ENCODE results near the gene GET4. TPM values are rescaled to one million over a fixed set of nuclear protein-coding genes. Genes with fewer than 3 reads are reported as not detected.
"Not testable (repeated sequence)": the region's sequence is repeated elsewhere in the genome, so short reads cannot be mapped to it uniquely, and the experiment has no call there.

The GET4 gene
- total and polyA plus RNA-seq, 2 of the 4 experiments (the other 2 are of a cell fraction), result 11.3 to 30.9 TPM

GRCh38 chr7:872685-873084, 3.7 kb upstream of the GET4 start:
- H3K56ac ChIP-seq (ENCODE audit: extremely low read depth, insufficient read depth, low read length); H2BK120ac ChIP-seq (ENCODE audit: low read depth, low read length); H3K4me2 ChIP-seq (ENCODE audit: low read depth, low read length); H4K8ac ChIP-seq (ENCODE audit: low read depth in 2 of 2, low read length in 2 of 2); H3K27ac ChIP-seq (ENCODE audit: insufficient read depth, low read length); ATAC-seq (ENCODE audit: low read depth); H2BK5ac ChIP-seq (ENCODE audit: low read depth, low read length, poor library complexity, severe bottlenecking); H2AFZ ChIP-seq (replicated peaks; ENCODE audit: low read length, poor library complexity); H3K14ac ChIP-seq (replicated peaks; ENCODE audit: low read depth, low read length); DNase-seq; dilution Hi-C loops (cut with HindIII; ENCODE audit: low sequenced_read_pairs, unreplicated experiment); H4K91ac ChIP-seq (ENCODE audit: insufficient read depth, low read depth, low read length); H2AK5ac ChIP-seq (ENCODE audit: low read depth, low read length); BruUV-seq (replicated peaks); H3K23ac ChIP-seq (ENCODE audit: low read depth, low read length); H2BK15ac ChIP-seq (ENCODE audit: low read depth, low read length); H2AK9ac ChIP-seq (replicated peaks; ENCODE audit: low read depth, low read length, poor library complexity); H3K4ac ChIP-seq (ENCODE audit: low read depth, low read length); H3K9me3 ChIP-seq (ENCODE audit: control insufficient read depth, insufficient read depth, low read length); H3K27me3 ChIP-seq (ENCODE audit: control insufficient read depth, insufficient read depth, low read length); H3K9me1 ChIP-seq (ENCODE audit: insufficient read depth, low read length); H2BK20ac ChIP-seq (ENCODE audit: low read depth, low read length); H4K20me1 ChIP-seq (ENCODE audit: insufficient read depth, low read length); H3K9ac ChIP-seq (ENCODE audit: low read depth, low read length); H3K18ac ChIP-seq (ENCODE audit: low read depth, low read length); H3K4me1 ChIP-seq (ENCODE audit: control insufficient read depth, insufficient read depth, low read length); H3K4me3 ChIP-seq (ENCODE audit: insufficient read depth, low read depth, low read length); H4K5ac ChIP-seq (ENCODE audit: low read depth, low read length): not testable (repeated sequence)
- POLR2A ChIA-PET (ENCODE audit: unreplicated experiment), result interaction anchor here (0.6 kb wide), 1 partner anchor 231 kb away, joined by 3 read pairs; no protein-coding TSS in a partner anchor
- CTCF ChIA-PET, result interaction anchor here (0.6 to 1.3 kb wide), 2 partner anchors 79 to 91 kb away, joined by 3 read pairs; no protein-coding TSS in a partner anchor
- Histone ChIP-seq H3K79me1 (ENCODE audit: low read depth in 1 of 2, low read length in 2 of 2) (peaks cover 5 to 44% of the 10 kb centered on the region in 2 experiments), H3K36me3 (ENCODE audit: control insufficient read depth, insufficient read depth, low read length) (peaks cover 35% of the 10 kb centered on the region)
- in situ Hi-C loops (cut with MboI; ENCODE audit: low sequenced_read_pairs) (loop anchor here (5.0 to 10.0 kb wide), 2 partner anchors 85 to 338 kb away; no protein-coding TSS in a partner anchor), intact Hi-C loops (cut with micrococcal nuclease) (loop anchor here (1.0 to 10.0 kb wide), 3 partner anchors 86 to 552 kb away; partner anchors contain the start of gene PDGFA)
- 91% methylated on average over 12 of the region's 19 CpGs; no CpG with 5 or more reads in 1 of the 2 experiments for WGBS, 2 experiments (ENCODE audit: extremely low coverage in 2 of 2, insufficient read length in 1 of 2)

All from IMR-90 (cell line).